Panc1 (cell line): ENCODE measurements around the gene POMGNT1. TPM values are rescaled to one million over a fixed set of nuclear protein-coding genes. Genes with fewer than 3 reads are reported as not detected.

Experiments
- ATAC-seq: fragments of 200-7000 bp; cut with Tn5 transposase; 2 replicates; pipeline ENCODE4 v1.9.1; 2020; ENCODE audit warnings: mild to moderate bottlenecking, moderate library complexity
- BruUV-seq: library from RNA; stranded (reverse); fragments of 400-500 nt; replicated peaks from 2 replicates; lab custom pipeline; 2021; lab: Mats Ljungman, UMichigan
- CTCF ChIA-PET: fragments of 300-600 bp; sonication (Branson Sonifier 250); formaldehyde crosslinking; loops from one replicate; lab custom pipeline; 2022; ENCODE audit warnings: antibody characterized with exemption; lab: Charles Lee
- POLR2A ChIA-PET: fragments of 300-600 bp; sonication (Branson Sonifier 250); formaldehyde crosslinking; loops from one replicate; lab custom pipeline; 2022; ENCODE audit warnings: antibody characterized with exemption; lab: Charles Lee
- DNase-seq: peaks from one replicate; pipeline ENCODE4 v3.0.0-alpha.2; 2010; ENCODE audit warnings: low read depth, low spot score
- H3K27ac ChIP-seq: 2 replicates; pipeline ENCODE4 v1.5.1; 2011; ENCODE audit warnings: mild to moderate bottlenecking, low read length, inconsistent platforms
- H3K27me3 ChIP-seq: fragments of 200-500 bp; sonication (Bioruptor generic); 2 replicates; pipeline ENCODE4 v1.6.0; 2014; ENCODE audit warnings: low read length, inconsistent platforms; ENCODE audit not compliant: control insufficient read depth, insufficient read depth
- H3K36me3 ChIP-seq: fragments of 200-500 bp; sonication (Bioruptor generic); 2 replicates; pipeline ENCODE4 v1.5.1; 2014; ENCODE audit warnings: inconsistent platforms, mild to moderate bottlenecking, low read length, moderate library complexity; ENCODE audit not compliant: control insufficient read depth, insufficient read depth
- H3K4me1 ChIP-seq: 2 replicates; pipeline ENCODE4 v1.5.1; 2011; ENCODE audit warnings: inconsistent platforms, mild to moderate bottlenecking, low read length, moderate library complexity; ENCODE audit not compliant: control insufficient read depth, insufficient read depth
- H3K4me3 ChIP-seq, 2 experiments: 2 replicates each; pipeline ENCODE4 v1.5.1; 2011 to 2012; ENCODE audit warnings: low read depth in 2 of 2, low read length in 2 of 2, mild to moderate bottlenecking in 2 of 2, inconsistent platforms in 1 of 2, moderate library complexity in 1 of 2
- H3K9me3 ChIP-seq: fragments of 200-500 bp; sonication (Bioruptor generic); 2 replicates; pipeline ENCODE4 v1.5.1; 2014; ENCODE audit warnings: low read depth, mild to moderate bottlenecking, inconsistent platforms, low read length, moderate library complexity; ENCODE audit not compliant: control insufficient read depth, insufficient read depth
- CTCF ChIP-seq: fragments of 450-650 bp; IDR thresholded peaks from 2 replicates; pipeline ENCODE4 v1.5.1; 2017; ENCODE audit warnings: mild to moderate bottlenecking
- POLR2AphosphoS5 ChIP-seq: IDR thresholded peaks from 2 replicates; pipeline ENCODE4 v1.6.1; 2012; ENCODE audit warnings: mild to moderate bottlenecking, low read depth, low read length, moderate library complexity
- REST ChIP-seq, 2 experiments: IDR thresholded peaks; 2 replicates each; pipeline ENCODE4 v1.6.1; 2011 to 2012; ENCODE audit warnings: low read depth in 2 of 2, control low read depth in 1 of 2, low read length in 1 of 2, mild to moderate bottlenecking in 1 of 2, moderate library complexity in 1 of 2; ENCODE audit not compliant: insufficient read depth in 1 of 2
- SIN3A ChIP-seq: IDR thresholded peaks from 2 replicates; pipeline ENCODE4 v1.6.1; 2012; ENCODE audit warnings: low read depth, mild to moderate bottlenecking, low read length, moderate library complexity, borderline replicate concordance; ENCODE audit not compliant: insufficient read depth
- TCF7L2 ChIP-seq: IDR thresholded peaks from 2 replicates; pipeline ENCODE4 v1.6.1; 2011; ENCODE audit warnings: mild to moderate bottlenecking, low read depth, low read length, inconsistent platforms
- in situ Hi-C: cut with HindIII; loops from 2 replicates; pipeline ENCODE4 v1.10.0; 2016; ENCODE audit warnings: low sequenced_read_pairs, low pct_unique_long_range_greater_than_20kb
- intact Hi-C: fragments of 100-400 bp; cut with micrococcal nuclease; formaldehyde crosslinking; loops from one replicate; pipeline ENCODE4 v1.10.0; 2022; ENCODE audit not compliant: unreplicated experiment
- total RNA-seq: library from RNA; stranded (reverse); gene quantifications from one replicate; pipeline ENCODE4 v1.2.1, GENCODE V29; 2021; ENCODE audit not compliant: unreplicated experiment

POMGNT1 gene
- total RNA-seq, 1 experiment from 2014 or later, result 178 TPM

- Histone ChIP-seq H3K27ac (peak overlapping the region; percentile 57), H3K4me1 (peaks cover 41% of the 10 kb centered on the region), H3K36me3 (no peaks in the 10 kb centered on the region; the same call in 1 of the 2 replicates), H3K4me3 (no peak overlapping the region), H3K27me3 (no peaks in the 10 kb centered on the region), H3K9me3 (no peaks in the 10 kb centered on the region)
- TF ChIP-seq CTCF, result no peak
- TF ChIP-seq POLR2AphosphoS5, result no peak
- no peak for TF ChIP-seq SIN3A
- TF ChIP-seq TCF7L2, result no peak
- no peak for TF ChIP-seq REST (IDR thresholded peaks at IDR 0.05; ENCODE audit: insufficient read depth in 1 of 2, low read depth in 2 of 2, low read length in 1 of 2)
- ATAC-seq, result no peak
- in situ Hi-C loops (no loop called here), intact Hi-C loops (no loop called here)
- no TSS peak for BruUV-seq
- ChIA-PET CTCF (no interaction called here), POLR2A (interaction anchor here (0.6 kb wide), 1 partner anchor 486 kb away, joined by 3 read pairs; no protein-coding TSS in a partner anchor)
- DNase-seq, result no peak
Observed at GRCh38 chr1:46187106-46187869, 10.9 kb downstream of the POMGNT1 start.

- no peak for TF ChIP-seq SIN3A
- no peak for TF ChIP-seq CTCF
- TF ChIP-seq REST (IDR thresholded peaks at IDR 0.05; ENCODE audit: insufficient read depth in 1 of 2, low read depth in 2 of 2, low read length in 1 of 2), result no peak
- TF ChIP-seq POLR2AphosphoS5, result no peak
- TF ChIP-seq TCF7L2, result no peak
- no peaks in the 10 kb centered on the region for H3K9me3 ChIP-seq
- in situ Hi-C loops (no loop called here), intact Hi-C loops (no loop called here)
- no peak overlapping the region for H3K4me3 ChIP-seq
- H3K27ac ChIP-seq, result peak overlapping the region; percentile 66
- no peaks in the 10 kb centered on the region for H3K27me3 ChIP-seq
- no peaks in the 10 kb centered on the region for H3K36me3 ChIP-seq
- ChIA-PET POLR2A (no interaction called here), CTCF (no interaction called here)
- no TSS peak for BruUV-seq
- no peak for ATAC-seq
- DNase-seq, result no peak
- peaks cover 53% of the 10 kb centered on the region for H3K4me1 ChIP-seq
Observed at GRCh38 chr1:46186076-46186475, 12.2 kb downstream of the POMGNT1 start.
